LNCaP clone FGC (cell line): Measurements from ENCODE around the gene MAGI1.

ENCODE experiments used
- DNase-seq: peaks from one replicate; pipeline ENCODE4 v3.0.0-alpha.2; 2011; ENCODE audit warnings: low read depth
- H3K4me3 ChIP-seq: 2 replicates; pipeline ENCODE4 v1.5.1; 2011; ENCODE audit warnings: mild to moderate bottlenecking, low read depth, low read length, control low read depth
- CTCF ChIP-seq: IDR thresholded peaks from 2 replicates; pipeline ENCODE4 v1.5.1; 2012; ENCODE audit warnings: mild to moderate bottlenecking; ENCODE audit not compliant: control insufficient read depth, insufficient read depth; ENCODE audit errors: extremely low read depth

The MAGI1 gene

GRCh38 chr3:65993134-65993900 is 45.4 kb downstream of the MAGI1 start:
- no peak for TF ChIP-seq CTCF
- DNase-seq: no peak
- no peak overlapping the region for H3K4me3 ChIP-seq

- no peak for DNase-seq
Observed at GRCh38 chr3:65992106-65992505, 46.6 kb downstream of the MAGI1 start.

DNA sequence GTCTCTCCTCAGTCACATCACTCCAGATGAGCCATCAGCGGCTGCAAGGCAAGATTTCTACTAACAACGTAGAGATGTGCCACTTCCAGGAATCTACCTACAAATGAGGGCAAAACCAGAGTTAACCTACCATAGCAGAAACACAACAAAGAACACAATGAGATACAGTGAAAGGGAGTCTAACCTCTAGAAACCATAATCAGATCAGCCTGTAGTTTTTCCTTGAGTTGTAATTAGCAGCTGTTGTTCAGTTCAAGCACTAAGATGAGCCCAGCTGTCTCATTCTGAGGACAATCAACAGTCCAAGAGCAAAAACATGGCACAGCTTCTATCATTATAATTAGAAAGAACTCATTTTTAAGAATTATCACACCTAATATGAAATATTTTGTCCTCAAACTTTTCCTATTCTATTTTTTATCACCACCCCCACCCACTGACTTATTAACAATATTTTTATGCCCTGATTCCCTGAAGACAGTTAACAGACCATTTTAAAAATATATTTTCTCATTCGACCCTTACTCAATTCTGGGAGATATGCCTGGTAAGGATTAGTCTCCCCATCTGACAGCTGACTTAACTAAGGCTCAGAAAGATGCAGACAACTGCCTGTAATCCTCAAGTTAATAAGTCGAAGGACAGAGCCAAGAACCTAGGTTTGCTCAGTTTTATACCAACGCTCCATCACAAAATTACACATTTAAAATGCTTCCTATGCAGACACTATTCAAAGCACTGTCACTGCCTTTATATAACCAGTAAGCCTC is 50.1 kb downstream of the MAGI1 start:
- TF ChIP-seq CTCF: no peak
- no peak overlapping the region for H3K4me3 ChIP-seq
- DNase-seq: no peak

More at GRCh38 chr3:65992106-65992505, 46.6 kb downstream of the MAGI1 start:
- no peak for TF ChIP-seq CTCF
- no peak overlapping the region for H3K4me3 ChIP-seq

DNA sequence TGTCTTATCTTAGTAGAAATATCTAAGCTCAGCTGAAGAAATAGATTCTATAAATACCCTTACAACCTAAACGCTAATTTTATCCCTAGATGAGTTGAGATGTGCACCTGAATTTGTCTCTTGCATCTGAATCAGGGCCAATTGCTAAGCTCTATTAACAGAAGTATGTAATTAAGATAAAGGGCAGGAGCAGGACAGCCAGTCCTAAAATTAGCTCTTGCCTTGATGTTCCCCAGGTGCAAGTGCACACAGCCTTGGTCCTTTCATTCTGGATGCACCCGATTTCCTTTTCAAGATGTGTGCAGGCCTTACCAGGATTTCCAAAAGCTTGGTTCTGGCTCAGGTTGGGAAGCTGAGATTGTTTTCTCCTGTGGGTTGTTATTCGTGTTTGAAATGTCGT is 52.4 kb downstream of the MAGI1 start:
- no peak for TF ChIP-seq CTCF
- no peak overlapping the region for H3K4me3 ChIP-seq
- DNase-seq: no peak

GRCh38 chr3:65984975-65985374 is 53.7 kb downstream of the MAGI1 start:
- no peak for TF ChIP-seq CTCF

GRCh38 chr3:65983100-65983499 is 55.6 kb downstream of the MAGI1 start:
- H3K4me3 ChIP-seq: no peak overlapping the region
- TF ChIP-seq CTCF: no peak
- DNase-seq: no peak

More at GRCh38 chr3:65984975-65985374, 53.7 kb downstream of the MAGI1 start:
- no peak overlapping the region for H3K4me3 ChIP-seq
- no peak for DNase-seq
